IMR-90 (cell line): ENCODE data around the gene KRT74. TPM values are rescaled to one million over a fixed set of nuclear protein-coding genes. Genes with fewer than 3 reads are reported as not detected.

Experiments used
- ATAC-seq: fragments of 200-7000 bp; cut with Tn5 transposase; 2 replicates; pipeline ENCODE4 v1.9.1; 2020; ENCODE audit warnings: low read depth, mild to moderate bottlenecking, moderate library complexity
- BruUV-seq: library from RNA; stranded (reverse); fragments of 400-500 nt; replicated peaks from 2 replicates; lab custom pipeline; 2021; lab: Mats Ljungman, UMichigan
- CTCF ChIA-PET: fragments of 300-600 bp; formaldehyde crosslinking; extraction: SDS; loops from one replicate; lab custom pipeline; 2021; ENCODE audit warnings: antibody characterized with exemption; lab: Yijun Ruan, JAX
- POLR2A ChIA-PET: fragments of 300-600 bp; sonication (Branson Sonifier 250); formaldehyde crosslinking; loops from one replicate; lab custom pipeline; 2022; ENCODE audit warnings: antibody characterized with exemption; ENCODE audit not compliant: unreplicated experiment; lab: Charles Lee
- DNase-seq: peaks from one replicate; pipeline ENCODE4 v3.0.0; 2013
- H2AFZ ChIP-seq: replicated peaks from 2 replicates; pipeline ENCODE3; 2013; ENCODE audit warnings: low read length, mild to moderate bottlenecking; ENCODE audit not compliant: poor library complexity
- H2AK5ac ChIP-seq: 2 replicates; pipeline ENCODE4 v1.6.1; 2013; ENCODE audit warnings: low read depth, low read length, inconsistent platforms
- H2AK9ac ChIP-seq: replicated peaks from 2 replicates; pipeline ENCODE3; 2013; ENCODE audit warnings: mild to moderate bottlenecking, low read depth, low read length, moderate library complexity; ENCODE audit not compliant: poor library complexity
- H2BK120ac ChIP-seq: 2 replicates; pipeline ENCODE4 v1.6.1; 2013; ENCODE audit warnings: low read depth, low read length, inconsistent platforms
- H2BK15ac ChIP-seq: 3 replicates; pipeline ENCODE4 v1.6.1; 2013; ENCODE audit warnings: low read depth, low read length, inconsistent platforms
- H2BK20ac ChIP-seq: 2 replicates; pipeline ENCODE4 v1.6.1; 2013; ENCODE audit warnings: low read depth, mild to moderate bottlenecking, inconsistent platforms, low read length, moderate library complexity
- H2BK5ac ChIP-seq: 2 replicates; pipeline ENCODE4 v1.6.1; 2013; ENCODE audit warnings: mild to moderate bottlenecking, low read depth, low read length, inconsistent platforms; ENCODE audit not compliant: poor library complexity, severe bottlenecking
- H3K14ac ChIP-seq: replicated peaks from 2 replicates; pipeline ENCODE4 v1.6.1; 2013; ENCODE audit warnings: low read depth, low read length, inconsistent platforms
- H3K18ac ChIP-seq: 2 replicates; pipeline ENCODE4 v1.6.1; 2013; ENCODE audit warnings: low read depth, low read length, control low read depth
- H3K23ac ChIP-seq: 2 replicates; pipeline ENCODE4 v1.6.1; 2013; ENCODE audit warnings: low read depth, low read length, inconsistent platforms
- H3K27ac ChIP-seq: 2 replicates; pipeline ENCODE4 v1.5.1; 2013; ENCODE audit warnings: mild to moderate bottlenecking, control low read depth, low read length; ENCODE audit not compliant: insufficient read depth
- H3K27me3 ChIP-seq: 2 replicates; pipeline ENCODE4 v1.6.1; 2013; ENCODE audit warnings: low read length; ENCODE audit not compliant: control insufficient read depth, insufficient read depth
- H3K36me3 ChIP-seq: 2 replicates; pipeline ENCODE4 v1.6.1; 2013; ENCODE audit warnings: low read length, mixed read lengths; ENCODE audit not compliant: control insufficient read depth, insufficient read depth
- H3K4ac ChIP-seq: 2 replicates; pipeline ENCODE4 v1.6.1; 2013; ENCODE audit warnings: low read depth, low read length, inconsistent platforms
- H3K4me1 ChIP-seq: 2 replicates; pipeline ENCODE4 v1.6.1; 2013; ENCODE audit warnings: low read length, mixed read lengths; ENCODE audit not compliant: control insufficient read depth, insufficient read depth
- H3K4me2 ChIP-seq: 2 replicates; pipeline ENCODE4 v1.6.1; 2013; ENCODE audit warnings: low read depth, mild to moderate bottlenecking, control low read depth, low read length, moderate library complexity
- H3K4me3 ChIP-seq: 2 replicates; pipeline ENCODE4 v1.5.1; 2013; ENCODE audit warnings: low read depth, mild to moderate bottlenecking, control low read depth, low read length, moderate library complexity; ENCODE audit not compliant: insufficient read depth
- H3K56ac ChIP-seq: 2 replicates; pipeline ENCODE4 v1.6.1; 2013; ENCODE audit warnings: low read length, inconsistent platforms; ENCODE audit not compliant: insufficient read depth; ENCODE audit errors: extremely low read depth
- H3K79me1 ChIP-seq, 2 experiments: 2 replicates each; pipeline ENCODE4 v1.6.1; 2013; ENCODE audit warnings: low read length in 2 of 2, inconsistent platforms in 1 of 2, low read depth in 1 of 2
- H3K9ac ChIP-seq: 2 replicates; pipeline ENCODE4 v1.6.1; 2013; ENCODE audit warnings: low read depth, low read length, control low read depth
- H3K9me1 ChIP-seq: 2 replicates; pipeline ENCODE4 v1.6.1; 2013; ENCODE audit warnings: low read length, inconsistent platforms; ENCODE audit not compliant: insufficient read depth
- H3K9me3 ChIP-seq: 2 replicates; pipeline ENCODE4 v1.6.1; 2013; ENCODE audit warnings: low read length; ENCODE audit not compliant: control insufficient read depth, insufficient read depth
- H4K20me1 ChIP-seq: 2 replicates; pipeline ENCODE4 v1.6.1; 2013; ENCODE audit warnings: low read length, inconsistent platforms; ENCODE audit not compliant: insufficient read depth
- H4K5ac ChIP-seq: 2 replicates; pipeline ENCODE4 v1.6.1; 2013; ENCODE audit warnings: mild to moderate bottlenecking, low read depth, low read length, control low read depth
- H4K8ac ChIP-seq, 2 experiments: 2 replicates each; pipeline ENCODE4 v1.6.1; 2013; ENCODE audit warnings: low read depth in 2 of 2, low read length in 2 of 2, control low read depth in 1 of 2, inconsistent platforms in 1 of 2
- H4K91ac ChIP-seq: 2 replicates; pipeline ENCODE4 v1.6.1; 2013; ENCODE audit warnings: low read depth, low read length, inconsistent platforms; ENCODE audit not compliant: insufficient read depth
- CHD1 ChIP-seq: IDR thresholded peaks from 2 replicates; pipeline ENCODE4 v1.6.1; 2012; ENCODE audit warnings: low read depth, low read length, improper control_type of control experiment
- CTCF ChIP-seq: conservative IDR thresholded peaks from 2 replicates; pipeline ENCODE4 v1.5.1; 2012; ENCODE audit warnings: mild to moderate bottlenecking, low read depth, low read length, improper control_type of control experiment
- WGBS, 2 experiments: methylation state at CpG; one replicate each; pipeline versions ENCODE4 v1.1.5 to v1.1.7; 2013; ENCODE audit warnings: missing lambda C conversion rate in 2 of 2; ENCODE audit not compliant: insufficient read length in 1 of 2; ENCODE audit errors: extremely low coverage in 2 of 2; 5-methylcytosine and 5-hydroxymethylcytosine counted together
- dilution Hi-C: fragments of 300-500 bp; cut with HindIII; formaldehyde crosslinking; loops from one replicate; pipeline ENCODE4 v1.14.3; 2018; ENCODE audit warnings: low sequenced_read_pairs; ENCODE audit not compliant: unreplicated experiment
- in situ Hi-C: fragments of 300-500 bp; cut with MboI; formaldehyde crosslinking; loops from 3 replicates; pipeline ENCODE4 v1.14.3; 2019; ENCODE audit warnings: low sequenced_read_pairs, inconsistent platforms, mixed read lengths
- intact Hi-C: fragments of 100-400 bp; cut with micrococcal nuclease; formaldehyde crosslinking; loops from 2 replicates; pipeline ENCODE4 v1.10.0; 2022
- polyA plus RNA-seq, 3 experiments: library from polyadenylated mRNA; depleted of rRNA; stranded (reverse); fragments of >200 nt; gene quantifications; 2 replicates each; pipeline ENCODE4 v1.2.3, GENCODE V29; 2012; ENCODE audit warnings: low replicate concordance in 1 of 3
- total RNA-seq: library from RNA; depleted of rRNA; stranded (reverse); fragments of >200 nt; gene quantifications from 2 replicates; pipeline ENCODE4 v1.2.3, GENCODE V29; 2012

KRT74 gene
- total and polyA plus RNA-seq, 2 of the 4 experiments (the other 2 are of a cell fraction) = not detected

- Histone ChIP-seq H2BK20ac (no peak within 1 kb of the TSS), H3K4me2 (no peak within 1 kb of the TSS), H2AK5ac (no peak within 1 kb of the TSS), H2BK5ac (no peak within 1 kb of the TSS), H3K23ac (no peak within 1 kb of the TSS), H2BK15ac (no peak within 1 kb of the TSS), H2AK9ac (no peak within 1 kb of the TSS), H4K20me1 (no peaks in the 10 kb centered on the region), H3K18ac (no peak within 1 kb of the TSS), H3K36me3 (no peaks in the 10 kb centered on the region), H3K14ac (no peak within 1 kb of the TSS), H3K4me1 (no peaks in the 10 kb centered on the region), H4K8ac (no peak within 1 kb of the TSS), H4K91ac (no peak within 1 kb of the TSS), H3K79me1 (no peaks in the 10 kb centered on the region), H3K4ac (no peak within 1 kb of the TSS), H3K9me1 (no peaks in the 10 kb centered on the region), H3K4me3 (no peak within 1 kb of the TSS), H3K56ac (no peak within 1 kb of the TSS), H3K27ac (no peak within 1 kb of the TSS), H2AFZ (no peak within 1 kb of the TSS), H4K5ac (no peak within 1 kb of the TSS), H3K9me3 (no peaks in the 10 kb centered on the region), H3K9ac (no peak within 1 kb of the TSS), H2BK120ac (no peak within 1 kb of the TSS), H3K27me3 (peaks cover 57% of the 10 kb centered on the region)
- dilution Hi-C loops (no loop called here), intact Hi-C loops (no loop called here), in situ Hi-C loops (no loop called here)
- TF ChIP-seq CHD1 (no peak), CTCF (no peak)
- DNase-seq (no peak), ATAC-seq (no peak)
- WGBS, 2 experiments = 66% methylated on average over 10 of the region's 14 CpGs; no CpG with 5 or more reads in 1 of the 2 experiments
- ChIA-PET CTCF (no interaction called here), POLR2A (no interaction called here)
- no TSS peak for BruUV-seq
Observed at GRCh38 chr12:52552681-52553195, 20.9 kb downstream of the KRT74 start, which contains the start of gene KRT71. Gene KRT71, minus strand, starts transcription at chr12:52553145. Its CDS starts 68 bp downstream, at chr12:52553077.
